Erythroblast (primary cell): ENCODE measurements around the gene GFOD2.

Source experiments
- GATA1 ChIP-seq: IDR thresholded peaks from 2 replicates; pipeline ENCODE4 v1.6.1; 2011; ENCODE audit warnings: low read depth, mild to moderate bottlenecking, control low read depth, low read length, moderate library complexity
- POLR2A ChIP-seq: IDR thresholded peaks from 2 replicates; pipeline ENCODE4 v1.6.1; 2011; ENCODE audit warnings: mild to moderate bottlenecking, low read length

DNA sequence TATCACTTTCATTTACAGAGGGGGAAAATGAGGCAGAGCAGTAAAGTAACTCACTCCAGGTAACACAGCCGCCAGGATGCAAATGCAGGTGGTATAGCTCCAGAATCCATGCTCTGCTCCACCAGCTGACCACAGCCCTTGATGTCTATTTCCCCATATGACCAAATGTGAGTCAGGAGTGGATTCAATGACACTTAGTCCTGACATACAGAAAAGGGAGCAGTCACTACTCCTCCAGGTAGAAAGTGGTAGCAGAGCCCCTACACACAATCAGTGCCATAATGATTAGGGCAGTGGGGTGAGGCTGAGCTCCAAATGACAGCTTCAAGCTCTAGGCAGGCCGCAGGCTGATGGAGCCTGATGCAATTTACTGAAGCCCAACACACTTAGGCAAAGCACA is 43.3 kb upstream of the GFOD2 start:
- TF ChIP-seq POLR2A, result no peak
- no peak for TF ChIP-seq GATA1
